ENCODE measurements around the gene RIPOR3. TPM values are rescaled to one million over a fixed set of nuclear protein-coding genes. Genes with fewer than 3 reads are reported as not detected.
"Not testable (repeated sequence)": the region's sequence is repeated elsewhere in the genome, so short reads cannot be mapped to it uniquely, and the experiment has no call there.

The RIPOR3 gene
- total RNA-seq, 2 donors from 2014 or later: 0.46 to 1.4 TPM

DNA sequence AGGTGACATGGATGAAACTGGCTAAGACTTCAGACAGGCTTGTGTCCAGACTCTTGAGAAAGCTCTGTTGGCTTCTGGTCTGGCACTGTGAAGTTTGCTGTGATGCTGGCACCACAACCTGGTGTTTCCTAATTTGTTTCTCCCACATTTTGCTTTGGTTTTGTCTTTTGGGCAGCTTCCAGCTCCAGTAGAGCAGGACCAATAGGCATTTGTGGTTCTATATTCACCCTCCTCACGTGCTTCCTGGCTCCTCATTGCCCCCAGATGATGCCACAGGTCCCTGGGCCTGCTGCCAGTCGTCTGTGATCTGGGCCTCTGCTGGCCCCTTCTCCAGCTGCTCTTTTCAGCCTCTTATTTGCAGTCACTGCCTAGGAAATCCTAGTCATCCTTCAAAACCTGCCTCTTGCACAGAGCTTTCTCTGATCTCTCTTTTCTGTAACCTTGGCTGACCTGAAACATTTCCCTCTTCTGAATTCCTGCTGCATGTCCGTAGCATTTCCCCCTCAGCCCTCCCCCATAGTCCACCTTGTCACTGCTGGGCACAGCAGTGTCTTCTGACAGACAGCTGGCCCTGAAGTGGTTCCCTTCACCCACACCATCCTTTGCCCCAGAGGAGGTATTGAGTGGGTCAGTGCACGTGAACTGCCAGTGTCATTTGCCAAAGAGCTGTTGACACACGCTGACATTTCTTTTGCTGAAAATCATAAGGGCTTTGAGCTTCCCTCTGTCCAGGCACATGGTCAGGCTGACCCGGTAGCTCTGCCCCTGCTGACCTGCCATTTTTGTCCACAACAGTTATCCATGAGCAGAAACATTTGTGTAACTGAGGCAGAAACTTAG lies 118.2 kb downstream of the RIPOR3 start:
- Histone ChIP-seq H3K9me3 (ENCODE audit: control insufficient read depth, low read length) (no peaks in the 10 kb centered on the region), H3K4me3 (ENCODE audit: low read length) (no peak overlapping the region), H3K4me1 (ENCODE audit: control insufficient read depth, insufficient read depth, low read length) (no peaks in the 10 kb centered on the region), H3K27ac (ENCODE audit: low read depth, low read length) (peak overlapping the region; percentile 7), H3K27me3 (ENCODE audit: control insufficient read depth, insufficient read depth, low read length, poor library complexity, severe bottlenecking) (no peaks in the 10 kb centered on the region), H3K9ac (ENCODE audit: extremely low read depth, low read length, poor library complexity, severe bottlenecking) (no peak overlapping the region), H3K36me3 (ENCODE audit: control insufficient read depth, insufficient read depth, low read length) (peaks cover 50% of the 10 kb centered on the region)
- no peak overlapping the region for H3K4me3 Mint-ChIP-seq
- H3K36me3 Mint-ChIP-seq (ENCODE audit: low read depth): peaks cover 38% of the 10 kb centered on the region
- H3K9me3 Mint-ChIP-seq: no peaks in the 10 kb centered on the region
- H3K27me3 Mint-ChIP-seq (ENCODE audit: insufficient read depth): no peaks in the 10 kb centered on the region
- no peak overlapping the region for H3K27ac Mint-ChIP-seq
- no peak for DNase-seq
- peaks cover 5% of the 10 kb centered on the region for H3K4me1 Mint-ChIP-seq
- TF ChIP-seq, protein P1, sequence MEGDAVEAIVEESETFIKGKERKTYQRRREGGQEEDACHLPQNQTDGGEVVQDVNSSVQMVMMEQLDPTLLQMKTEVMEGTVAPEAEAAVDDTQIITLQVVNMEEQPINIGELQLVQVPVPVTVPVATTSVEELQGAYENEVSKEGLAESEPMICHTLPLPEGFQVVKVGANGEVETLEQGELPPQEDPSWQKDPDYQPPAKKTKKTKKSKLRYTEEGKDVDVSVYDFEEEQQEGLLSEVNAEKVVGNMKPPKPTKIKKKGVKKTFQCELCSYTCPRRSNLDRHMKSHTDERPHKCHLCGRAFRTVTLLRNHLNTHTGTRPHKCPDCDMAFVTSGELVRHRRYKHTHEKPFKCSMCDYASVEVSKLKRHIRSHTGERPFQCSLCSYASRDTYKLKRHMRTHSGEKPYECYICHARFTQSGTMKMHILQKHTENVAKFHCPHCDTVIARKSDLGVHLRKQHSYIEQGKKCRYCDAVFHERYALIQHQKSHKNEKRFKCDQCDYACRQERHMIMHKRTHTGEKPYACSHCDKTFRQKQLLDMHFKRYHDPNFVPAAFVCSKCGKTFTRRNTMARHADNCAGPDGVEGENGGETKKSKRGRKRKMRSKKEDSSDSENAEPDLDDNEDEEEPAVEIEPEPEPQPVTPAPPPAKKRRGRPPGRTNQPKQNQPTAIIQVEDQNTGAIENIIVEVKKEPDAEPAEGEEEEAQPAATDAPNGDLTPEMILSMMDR (conservative IDR thresholded peaks at IDR 0.05): no peak
- 85 to 89% methylated on average over 6 of the region's 6 CpGs for WGBS, 2 experiments (ENCODE audit: insufficient coverage in 1 of 2, insufficient read length in 1 of 2)

DNA sequence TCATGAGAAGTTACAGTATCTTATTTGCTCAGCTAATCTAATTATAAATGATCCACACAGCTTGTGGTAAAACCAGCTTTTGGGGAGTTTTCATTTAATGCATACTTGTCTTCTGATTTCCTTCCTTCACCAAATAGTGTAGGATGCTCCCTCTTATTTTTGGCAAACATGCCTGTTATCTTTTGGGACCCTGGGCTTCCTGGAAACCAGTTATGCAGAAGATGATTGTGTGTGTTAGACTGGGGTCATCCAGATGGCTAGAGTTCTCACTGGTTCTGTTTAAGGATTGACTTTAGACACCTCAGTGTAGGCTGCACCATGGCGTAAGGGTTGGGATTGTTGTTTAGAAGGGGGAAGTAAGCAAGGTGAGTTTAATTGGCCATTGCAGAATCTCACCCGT lies 119.9 kb downstream of the RIPOR3 start:
- WGBS, 2 experiments (ENCODE audit: insufficient coverage in 1 of 2, insufficient read length in 1 of 2): 83 to 95% methylated on average over 1 to 2 of the region's 2 CpGs
- Histone ChIP-seq H3K36me3 (ENCODE audit: control insufficient read depth, insufficient read depth, low read length) (peaks cover 46% of the 10 kb centered on the region), H3K4me3 (ENCODE audit: low read length) (no peak overlapping the region), H3K27me3 (ENCODE audit: control insufficient read depth, insufficient read depth, low read length, poor library complexity, severe bottlenecking) (no peaks in the 10 kb centered on the region), H3K9me3 (ENCODE audit: control insufficient read depth, low read length) (no peaks in the 10 kb centered on the region), H3K9ac (ENCODE audit: extremely low read depth, low read length, poor library complexity, severe bottlenecking) (no peak overlapping the region), H3K4me1 (ENCODE audit: control insufficient read depth, insufficient read depth, low read length) (no peaks in the 10 kb centered on the region), H3K27ac (ENCODE audit: low read depth, low read length) (no peak overlapping the region)
- H3K4me1 Mint-ChIP-seq: peaks cover 5% of the 10 kb centered on the region
- no peaks in the 10 kb centered on the region for H3K27me3 Mint-ChIP-seq (ENCODE audit: insufficient read depth)
- no peak overlapping the region for H3K4me3 Mint-ChIP-seq
- peaks cover 37% of the 10 kb centered on the region for H3K36me3 Mint-ChIP-seq (ENCODE audit: low read depth)
- H3K9me3 Mint-ChIP-seq: no peaks in the 10 kb centered on the region
- no peak overlapping the region for H3K27ac Mint-ChIP-seq
- TF ChIP-seq, protein P1 (conservative IDR thresholded peaks at IDR 0.05): no peak
- DNase-seq: no peak

DNA sequence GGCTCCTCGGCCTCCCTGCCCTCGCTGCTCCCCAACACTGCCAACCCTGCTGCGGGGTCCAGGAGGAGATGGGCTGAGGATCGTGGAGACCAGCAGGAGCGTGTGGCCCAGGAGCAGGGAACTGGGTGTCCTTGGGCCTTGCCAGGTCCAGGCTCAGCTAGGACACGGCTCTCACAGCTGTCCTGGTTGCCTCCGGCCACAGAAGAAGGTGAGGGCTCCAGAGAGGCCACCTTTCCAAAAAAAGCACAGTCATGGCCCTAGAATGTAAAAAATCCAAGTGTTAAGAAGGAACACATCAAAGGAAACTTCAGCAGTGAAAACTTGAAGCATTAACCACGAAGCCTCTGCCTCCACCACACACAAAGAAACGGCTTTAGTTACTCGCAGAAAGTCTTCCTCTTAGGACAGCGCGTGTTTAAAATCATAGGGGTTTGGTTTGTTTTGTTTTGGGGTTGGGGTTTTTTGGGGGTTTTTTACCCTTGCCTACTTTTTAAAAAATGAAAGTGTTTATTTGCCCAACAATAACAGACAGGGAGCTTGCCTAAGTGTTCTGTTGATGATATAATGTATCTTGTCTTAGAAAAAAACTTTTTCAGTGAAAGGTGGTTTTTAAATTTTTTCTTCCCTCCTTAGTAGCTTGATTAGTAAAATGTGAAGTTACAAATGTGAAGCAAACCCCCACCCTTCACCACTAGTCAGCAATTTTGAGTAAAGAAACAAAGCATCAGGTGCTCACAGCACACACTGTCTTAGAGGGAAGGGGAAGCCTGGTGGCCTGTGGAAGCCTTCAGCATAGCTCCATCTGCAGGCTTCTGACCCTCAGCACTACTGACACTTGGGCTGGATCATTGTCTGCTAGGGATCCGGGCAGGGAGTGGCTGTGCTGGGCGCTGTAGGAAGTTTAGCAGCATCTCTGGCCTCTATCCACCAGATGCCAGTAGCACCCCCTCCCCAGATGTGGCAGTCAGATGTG lies 121.2 kb downstream of the RIPOR3 start:
- no peak overlapping the region for H3K4me3 Mint-ChIP-seq
- Histone ChIP-seq H3K4me3 (ENCODE audit: low read length) (no peak overlapping the region), H3K36me3 (ENCODE audit: control insufficient read depth, insufficient read depth, low read length) (peaks cover 49% of the 10 kb centered on the region), H3K9ac (ENCODE audit: extremely low read depth, low read length, poor library complexity, severe bottlenecking) (no peak overlapping the region), H3K9me3 (ENCODE audit: control insufficient read depth, low read length) (no peaks in the 10 kb centered on the region), H3K27me3 (ENCODE audit: control insufficient read depth, insufficient read depth, low read length, poor library complexity, severe bottlenecking) (no peaks in the 10 kb centered on the region), H3K4me1 (ENCODE audit: control insufficient read depth, insufficient read depth, low read length) (no peaks in the 10 kb centered on the region), H3K27ac (ENCODE audit: low read depth, low read length) (no peak overlapping the region)
- TF ChIP-seq, protein P1 (conservative IDR thresholded peaks at IDR 0.05): peak; percentile 74
- peaks cover 42% of the 10 kb centered on the region for H3K36me3 Mint-ChIP-seq (ENCODE audit: low read depth)
- WGBS, 2 experiments (ENCODE audit: insufficient coverage in 1 of 2, insufficient read length in 1 of 2): 94 to 96% methylated on average over 8 to 14 of the region's 14 CpGs
- H3K27ac Mint-ChIP-seq: peak overlapping the region; percentile 12
- H3K27me3 Mint-ChIP-seq (ENCODE audit: insufficient read depth): no peaks in the 10 kb centered on the region
- peaks cover 5% of the 10 kb centered on the region for H3K4me1 Mint-ChIP-seq
- H3K9me3 Mint-ChIP-seq: no peaks in the 10 kb centered on the region
- DNase-seq: peak; percentile 78

DNA sequence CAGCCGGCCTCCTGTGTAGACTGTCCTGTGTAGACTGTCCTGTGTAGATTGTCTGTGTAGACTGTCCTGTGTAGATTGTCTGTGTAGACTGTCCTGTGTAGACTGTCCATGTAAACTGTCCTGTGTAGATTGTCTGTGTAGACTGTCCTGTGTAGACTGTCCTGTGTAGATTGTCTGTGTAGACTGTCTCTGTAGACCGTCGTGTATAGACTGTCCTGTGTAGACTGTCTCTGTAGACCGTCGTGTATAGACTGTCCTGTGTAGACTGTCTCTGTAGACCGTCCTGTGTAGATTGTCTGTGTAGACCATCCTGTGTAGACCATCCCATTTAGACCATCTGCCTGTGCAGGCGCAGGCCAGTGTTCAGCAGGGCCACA lies 121.9 kb downstream of the RIPOR3 start:
- not testable (repeated sequence) for H3K9me3 ChIP-seq (ENCODE audit: control insufficient read depth, low read length); H3K4me3 Mint-ChIP-seq; H3K9ac ChIP-seq (ENCODE audit: extremely low read depth, low read length, poor library complexity, severe bottlenecking); H3K27ac Mint-ChIP-seq; H3K4me1 ChIP-seq (ENCODE audit: control insufficient read depth, insufficient read depth, low read length); H3K9me3 Mint-ChIP-seq; H3K4me3 ChIP-seq (ENCODE audit: low read length); DNase-seq; H3K27me3 Mint-ChIP-seq (ENCODE audit: insufficient read depth); H3K27me3 ChIP-seq (ENCODE audit: control insufficient read depth, insufficient read depth, low read length, poor library complexity, severe bottlenecking); H3K4me1 Mint-ChIP-seq; H3K27ac ChIP-seq (ENCODE audit: low read depth, low read length)
- WGBS, 2 experiments (ENCODE audit: insufficient coverage in 1 of 2, insufficient read length in 1 of 2): 97 to 100% methylated on average over 5 to 7 of the region's 7 CpGs
- H3K36me3 Mint-ChIP-seq (ENCODE audit: low read depth): peaks cover 42% of the 10 kb centered on the region
- peaks cover 49% of the 10 kb centered on the region for H3K36me3 ChIP-seq (ENCODE audit: control insufficient read depth, insufficient read depth, low read length)
